ENCODE measurements around the gene NUMB. TPM values are rescaled to one million over a fixed set of nuclear protein-coding genes. Genes with fewer than 3 reads are reported as not detected.
A peak's percentile ranks its signal among the peaks of the same experiment; 100 is the strongest.

NUMB gene
- total RNA-seq = 10 to 100 TPM; 35.7 to 54.9 TPM

GRCh38 chr14:73458183-73458976 is at the start of gene NUMB:
NUMB (minus strand) TSS chr14:73458546; CDS start chr14:73355751, 102,795 bp downstream.
- ATAC-seq = peak; percentile 97
- H3K4me1 Mint-ChIP-seq = peaks cover 45% of the 10 kb centered on the region
- H3K27ac Mint-ChIP-seq = peak within 1 kb of the TSS; percentile 96
- no peaks in the 10 kb centered on the region for H3K27me3 Mint-ChIP-seq
- CTCF ChIA-PET = interaction anchor here (0.7 to 4.6 kb wide), 6 partner anchors 9 to 238 kb away, joined by 3 to 21 read pairs (median 4); partner anchors contain the start of gene ACOT2
- H3K4me3 Mint-ChIP-seq = peak within 1 kb of the TSS; percentile 95
- peaks cover 3% of the 10 kb centered on the region for H3K36me3 Mint-ChIP-seq (ENCODE audit: low read depth)
- no peaks in the 10 kb centered on the region for H3K9me3 Mint-ChIP-seq (ENCODE audit: low read depth)
- POLR2A ChIA-PET = interaction anchor here (0.6 to 1.4 kb wide), 6 partner anchors 9 to 626 kb away, joined by 3 to 7 read pairs (median 3); partner anchors contain the start of genes ALDH6A1 and PSEN1
- DNase-seq = peak; percentile 98
- intact Hi-C loops (cut with DNase I, micrococcal nuclease) = loop anchor here (1.0 to 5.0 kb wide), 10 partner anchors 9 to 626 kb away; partner anchors contain the start of genes PSEN1 (in 2 of the 2), ALDH6A1 (in 1 of the 2), BBOF1 (in 1 of the 2) and DCAF4 (in 1 of the 2)

GRCh38 chr14:73503648-73504047 is 45.3 kb upstream of the NUMB start:
- intact Hi-C loops (cut with DNase I, micrococcal nuclease) = no loop called here
- ChIA-PET POLR2A (no interaction called here), CTCF (interaction anchor here (1.2 to 2.6 kb wide), 3 partner anchors 67 to 133 kb away, joined by 4 to 12 read pairs (median 5); no protein-coding TSS in a partner anchor)
- ATAC-seq (no peak), DNase-seq (no peak)
- Mint-ChIP-seq H3K27me3 (no peaks in the 10 kb centered on the region), H3K4me3 (no peak overlapping the region), H3K36me3 (ENCODE audit: low read depth) (peaks cover 10% of the 10 kb centered on the region), H3K9me3 (ENCODE audit: low read depth) (no peaks in the 10 kb centered on the region), H3K27ac (no peak overlapping the region), H3K4me1 (no peaks in the 10 kb centered on the region)

GRCh38 chr14:73502017-73502619 is 43.8 kb upstream of the NUMB start:
- DNase-seq (no peak), ATAC-seq (no peak)
- H3K27ac Mint-ChIP-seq = no peak overlapping the region
- no peak overlapping the region for H3K4me3 Mint-ChIP-seq
- no peaks in the 10 kb centered on the region for H3K4me1 Mint-ChIP-seq
- POLR2A ChIA-PET = no interaction called here
- no peaks in the 10 kb centered on the region for H3K9me3 Mint-ChIP-seq (ENCODE audit: low read depth)
- intact Hi-C loops (cut with DNase I, micrococcal nuclease) = no loop called here
- no peaks in the 10 kb centered on the region for H3K27me3 Mint-ChIP-seq
- CTCF ChIA-PET = no interaction called here
- peaks cover 12% of the 10 kb centered on the region for H3K36me3 Mint-ChIP-seq (ENCODE audit: low read depth)

- ChIA-PET CTCF (interaction anchor here (0.6 to 1.3 kb wide), 4 partner anchors 9 to 153 kb away, joined by 3 to 4 read pairs (median 4); no protein-coding TSS in a partner anchor), POLR2A (no interaction called here)
- no peak for ATAC-seq
- Mint-ChIP-seq H3K4me3 (no peak overlapping the region), H3K27me3 (no peaks in the 10 kb centered on the region), H3K27ac (no peak overlapping the region), H3K36me3 (ENCODE audit: low read depth) (peaks cover 15% of the 10 kb centered on the region), H3K9me3 (ENCODE audit: low read depth) (no peaks in the 10 kb centered on the region), H3K4me1 (peaks cover 8% of the 10 kb centered on the region)
- intact Hi-C loops (cut with DNase I, micrococcal nuclease) = no loop called here
- DNase-seq = no peak
Measured at GRCh38 chr14:73500360-73500759, 42.0 kb upstream of the NUMB start.

GRCh38 chr14:73494593-73494992 is 36.2 kb upstream of the NUMB start:
- no peak overlapping the region for H3K27ac Mint-ChIP-seq
- no peak overlapping the region for H3K4me3 Mint-ChIP-seq
- CTCF ChIA-PET = interaction anchor here (0.6 kb wide), 1 partner anchor 500 kb away, joined by 3 read pairs; no protein-coding TSS in a partner anchor

GRCh38 chr14:73492670-73493069 is 34.3 kb upstream of the NUMB start:
- ATAC-seq (no peak), DNase-seq (no peak)
- intact Hi-C loops (cut with DNase I, micrococcal nuclease) = loop anchor here in 1 of 2 experiments (5.0 kb wide), 1 partner anchor 395 kb away; the partner anchor contains the start of gene ZNF410
- Mint-ChIP-seq H3K27ac (no peak overlapping the region), H3K36me3 (ENCODE audit: low read depth) (peaks cover 37% of the 10 kb centered on the region), H3K4me1 (peaks cover 40% of the 10 kb centered on the region), H3K9me3 (ENCODE audit: low read depth) (no peaks in the 10 kb centered on the region), H3K27me3 (peaks cover 2% of the 10 kb centered on the region), H3K4me3 (peak overlapping the region; percentile 81)
- ChIA-PET POLR2A (no interaction called here), CTCF (interaction anchor here (0.6 to 0.9 kb wide), 2 partner anchors 16 to 509 kb away, joined by 3 read pairs; no protein-coding TSS in a partner anchor)

More at GRCh38 chr14:73494593-73494992, 36.2 kb upstream of the NUMB start:
- peaks cover 40% of the 10 kb centered on the region for H3K36me3 Mint-ChIP-seq (ENCODE audit: low read depth)
- peaks cover 40% of the 10 kb centered on the region for H3K4me1 Mint-ChIP-seq
- POLR2A ChIA-PET = interaction anchor here (0.7 kb wide), 1 partner anchor 468 kb away, joined by 3 read pairs; the partner anchor contains the start of gene ZFYVE1
- H3K9me3 Mint-ChIP-seq (ENCODE audit: low read depth) = no peaks in the 10 kb centered on the region
- ATAC-seq (no peak), DNase-seq (no peak)
- intact Hi-C loops (cut with DNase I, micrococcal nuclease) = loop anchor here in 1 of 2 experiments (5.0 kb wide), 1 partner anchor 393 kb away; the partner anchor contains the start of gene ZNF410
- H3K27me3 Mint-ChIP-seq = no peaks in the 10 kb centered on the region

GRCh38 chr14:73492043-73492552 is 33.8 kb upstream of the NUMB start:
- POLR2A ChIA-PET = interaction anchor here (0.6 to 1.0 kb wide), 2 partner anchors 253 to 360 kb away, joined by 3 to 6 read pairs; partner anchors contain the start of gene PTGR2
- Mint-ChIP-seq H3K4me3 (peak overlapping the region; percentile 81), H3K36me3 (ENCODE audit: low read depth) (peaks cover 35% of the 10 kb centered on the region), H3K4me1 (peaks cover 40% of the 10 kb centered on the region), H3K9me3 (ENCODE audit: low read depth) (no peaks in the 10 kb centered on the region), H3K27ac (peak overlapping the region; percentile 75), H3K27me3 (peaks cover 2% of the 10 kb centered on the region)
- no peak for DNase-seq
- intact Hi-C loops (cut with DNase I, micrococcal nuclease) = loop anchor here in 1 of 2 experiments (5.0 kb wide), 1 partner anchor 395 kb away; the partner anchor contains the start of gene ZNF410
- no peak for ATAC-seq
- CTCF ChIA-PET = interaction anchor here (0.8 to 1.8 kb wide), 3 partner anchors 8 to 77 kb away, joined by 3 to 7 read pairs (median 3); partner anchors contain the start of gene ACOT2

GRCh38 chr14:73491256-73492042 is 33.1 kb upstream of the NUMB start:
- intact Hi-C loops (cut with DNase I, micrococcal nuclease) = loop anchor here (1.0 to 5.0 kb wide), 6 partner anchors 78 to 528 kb away; partner anchors contain the start of genes ACOT2 (in 1 of the 2), BBOF1 (in 1 of the 2), ENTPD5 (in 1 of the 2) and ZNF410 (in 1 of the 2)
- Mint-ChIP-seq H3K4me1 (peaks cover 40% of the 10 kb centered on the region), H3K4me3 (peak overlapping the region; percentile 81), H3K27me3 (peaks cover 2% of the 10 kb centered on the region), H3K27ac (peak overlapping the region; percentile 75), H3K36me3 (ENCODE audit: low read depth) (peaks cover 33% of the 10 kb centered on the region), H3K9me3 (ENCODE audit: low read depth) (no peaks in the 10 kb centered on the region)
- ChIA-PET POLR2A (interaction anchor here (0.6 to 1.3 kb wide), 7 partner anchors 28 to 360 kb away, joined by 3 to 6 read pairs (median 3); partner anchors contain the start of genes PSEN1 and PTGR2), CTCF (interaction anchor here (0.5 to 1.8 kb wide), 5 partner anchors 8 to 146 kb away, joined by 3 to 8 read pairs (median 3); partner anchors contain the start of gene ACOT2)
- ATAC-seq (peak; percentile 79), DNase-seq (peak; percentile 84)

GRCh38 chr14:73489481-73490175 is 31.3 kb upstream of the NUMB start:
- POLR2A ChIA-PET = no interaction called here
- DNase-seq = no peak

More at GRCh38 chr14:73489481-73490175, 31.3 kb upstream of the NUMB start:
- H3K36me3 Mint-ChIP-seq (ENCODE audit: low read depth) = peaks cover 27% of the 10 kb centered on the region
- peak overlapping the region; percentile 5 for H3K27ac Mint-ChIP-seq
- H3K27me3 Mint-ChIP-seq = peaks cover 2% of the 10 kb centered on the region
- ATAC-seq = no peak
- CTCF ChIA-PET = interaction anchor here (1.3 kb wide), 1 partner anchor 16 kb away, joined by 3 read pairs; no protein-coding TSS in a partner anchor
- H3K4me1 Mint-ChIP-seq = peaks cover 30% of the 10 kb centered on the region
- peak overlapping the region; percentile 35 for H3K4me3 Mint-ChIP-seq
- intact Hi-C loops (cut with DNase I, micrococcal nuclease) = loop anchor here in 1 of 2 experiments (1.0 to 5.0 kb wide), 7 partner anchors 31 to 595 kb away; partner anchors contain the start of genes ACOT2, ALDH6A1, COQ6 and FAM161B
- H3K9me3 Mint-ChIP-seq (ENCODE audit: low read depth) = no peaks in the 10 kb centered on the region
